K562 (cell line): ENCODE data around the gene GPR3. TPM values are rescaled to one million over a fixed set of nuclear protein-coding genes. Genes with fewer than 3 reads are reported as not detected.

Source experiments
- ARID3A ChIP-seq: IDR thresholded peaks from 2 replicates; pipeline ENCODE4 v1.6.1; 2012; ENCODE audit warnings: low read depth, low read length, improper control_type of control experiment, borderline replicate concordance
- ASH1L ChIP-seq: fragments of 450-650 bp; IDR thresholded peaks from 2 replicates; pipeline ENCODE4 v1.6.1; 2018; ENCODE audit warnings: borderline replicate concordance, mild to moderate bottlenecking, low read depth; ENCODE audit not compliant: partially characterized antibody
- BRF2 ChIP-seq: IDR thresholded peaks from 3 replicates; pipeline ENCODE4 v1.6.1; 2011; ENCODE audit warnings: borderline replicate concordance, mild to moderate bottlenecking; ENCODE audit not compliant: insufficient read length, insufficient read depth
- ELF1 ChIP-seq: fragments of 200-800 bp; sonication (Bioruptor generic); IDR thresholded peaks from 2 replicates; pipeline ENCODE4 v1.6.1; 2016; ENCODE audit warnings: missing genetic modification characterization, missing compliant biosample characterization
- FOXA3 ChIP-seq, 2 experiments: fragments of 450-650 bp in 1 of 2; sonication (generic) in 1 of 2; formaldehyde crosslinking; IDR thresholded peaks in 1 of 2; conservative IDR thresholded peaks in 1 of 2; 2 replicates each; pipeline versions ENCODE4 v1.4.0 to v1.8.0; 2020 to 2022; ENCODE audit warnings: mild to moderate bottlenecking in 2 of 2, missing genetic modification reagents in 1 of 2
- FOXJ3 ChIP-seq: sonication (generic); formaldehyde crosslinking; IDR thresholded peaks from 2 replicates; pipeline ENCODE4 v1.4.0; 2020; ENCODE audit warnings: mild to moderate bottlenecking, missing genetic modification reagents
- GATA2 ChIP-seq: sonication (generic); formaldehyde crosslinking; IDR thresholded peaks from 2 replicates; pipeline ENCODE4 v1.4.0; 2020; ENCODE audit warnings: mild to moderate bottlenecking, missing genetic modification reagents
- GTF2F1 ChIP-seq: IDR thresholded peaks from 2 replicates; pipeline ENCODE4 v1.6.1; 2011; ENCODE audit warnings: low read depth, low read length, improper control_type of control experiment
- MLLT1 ChIP-seq, 2 experiments: fragments of 450-650 bp; IDR thresholded peaks; 2 replicates each; pipeline ENCODE4 v1.6.1; 2016
- NR1H2 ChIP-seq: sonication (generic); formaldehyde crosslinking; IDR thresholded peaks from 2 replicates; pipeline ENCODE4 v1.4.0; 2020; ENCODE audit warnings: mild to moderate bottlenecking, missing genetic modification reagents
- SIN3B ChIP-seq: fragments of 450-650 bp; IDR thresholded peaks from 2 replicates; pipeline ENCODE4 v1.6.1; 2017; ENCODE audit warnings: low read depth, mild to moderate bottlenecking, moderate library complexity
- TOE1 ChIP-seq, 2 experiments: fragments of 450-650 bp in 1 of 2; sonication (generic) in 1 of 2; formaldehyde crosslinking in 1 of 2; IDR thresholded peaks; 2 replicates each; pipeline versions ENCODE4 v1.7.1 to v1.8.0; 2016 to 2022; ENCODE audit warnings: borderline replicate concordance in 2 of 2, mild to moderate bottlenecking in 2 of 2, antibody characterized with exemption in 1 of 2, inconsistent platforms in 1 of 2, low read depth in 1 of 2, missing genetic modification reagents in 1 of 2, moderate library complexity in 1 of 2
- USF2 ChIP-seq: sonication (generic); formaldehyde crosslinking; IDR thresholded peaks from 2 replicates; pipeline ENCODE4 v1.5.0; 2020; ENCODE audit warnings: missing genetic modification reagents
- ZBTB1 ChIP-seq: sonication (generic); formaldehyde crosslinking; IDR thresholded peaks from 2 replicates; pipeline ENCODE4 v1.8.1; 2023; ENCODE audit warnings: missing genetic modification reagents, low read depth, mild to moderate bottlenecking, borderline replicate concordance
- ZBTB8A ChIP-seq: fragments of 450-650 bp; IDR thresholded peaks from 2 replicates; pipeline ENCODE4 v1.6.1; 2018; ENCODE audit warnings: mild to moderate bottlenecking, moderate library complexity; ENCODE audit not compliant: partially characterized antibody
- ZNF143 ChIP-seq: sonication (generic); formaldehyde crosslinking; IDR thresholded peaks from 2 replicates; pipeline ENCODE4 v1.9.0; 2022; ENCODE audit warnings: mild to moderate bottlenecking, missing genetic modification reagents
- ZNF280A ChIP-seq: fragments of 450-650 bp; IDR thresholded peaks from 2 replicates; pipeline ENCODE4 v1.6.1; 2018; ENCODE audit warnings: mild to moderate bottlenecking, low read depth; ENCODE audit not compliant: partially characterized antibody
- ZNF431 ChIP-seq: sonication (generic); formaldehyde crosslinking; IDR thresholded peaks from 2 replicates; pipeline ENCODE4 v1.8.0; 2022; ENCODE audit warnings: mild to moderate bottlenecking, missing genetic modification reagents
- polyA plus RNA-seq, 8 experiments: library from polyadenylated mRNA; depleted of rRNA in 4 of 8; stranded (reverse) in 5 of 8; unstranded in 3 of 8; fragments of >200 nt; fragmentation: Nextera tagmentation in 2 of 8; fragmentation: Illumina TruSeq in 1 of 8; extraction: Ambion mirVana in 2 of 8; extraction: Trizol in 1 of 8; gene quantifications; 2 replicates each; pipeline versions ENCODE4 v1.2.1 to v1.2.3, GENCODE V29; 2011 to 2014; ENCODE audit warnings: inconsistent platforms in 1 of 8, missing spikeins in 1 of 8
- total RNA-seq, 7 experiments: library from RNA; depleted of rRNA in 6 of 7; stranded (reverse); fragments of >200 nt in 6 of 7; fragmentation: Illumina TruSeq in 2 of 7; extraction: Trizol in 2 of 7; gene quantifications; 2 replicates each; pipeline versions ENCODE4 v1.2.1 to v1.2.3, GENCODE V29; 2011 to 2021; ENCODE audit warnings: low replicate concordance in 1 of 7

Gene GPR3
- total and polyA plus RNA-seq, 9 of the 15 experiments (the other 6 are each of a cell fraction or from before 2014, with no cell fraction given) = 0.24 to 11.5 (median 3.7) TPM

DNA sequence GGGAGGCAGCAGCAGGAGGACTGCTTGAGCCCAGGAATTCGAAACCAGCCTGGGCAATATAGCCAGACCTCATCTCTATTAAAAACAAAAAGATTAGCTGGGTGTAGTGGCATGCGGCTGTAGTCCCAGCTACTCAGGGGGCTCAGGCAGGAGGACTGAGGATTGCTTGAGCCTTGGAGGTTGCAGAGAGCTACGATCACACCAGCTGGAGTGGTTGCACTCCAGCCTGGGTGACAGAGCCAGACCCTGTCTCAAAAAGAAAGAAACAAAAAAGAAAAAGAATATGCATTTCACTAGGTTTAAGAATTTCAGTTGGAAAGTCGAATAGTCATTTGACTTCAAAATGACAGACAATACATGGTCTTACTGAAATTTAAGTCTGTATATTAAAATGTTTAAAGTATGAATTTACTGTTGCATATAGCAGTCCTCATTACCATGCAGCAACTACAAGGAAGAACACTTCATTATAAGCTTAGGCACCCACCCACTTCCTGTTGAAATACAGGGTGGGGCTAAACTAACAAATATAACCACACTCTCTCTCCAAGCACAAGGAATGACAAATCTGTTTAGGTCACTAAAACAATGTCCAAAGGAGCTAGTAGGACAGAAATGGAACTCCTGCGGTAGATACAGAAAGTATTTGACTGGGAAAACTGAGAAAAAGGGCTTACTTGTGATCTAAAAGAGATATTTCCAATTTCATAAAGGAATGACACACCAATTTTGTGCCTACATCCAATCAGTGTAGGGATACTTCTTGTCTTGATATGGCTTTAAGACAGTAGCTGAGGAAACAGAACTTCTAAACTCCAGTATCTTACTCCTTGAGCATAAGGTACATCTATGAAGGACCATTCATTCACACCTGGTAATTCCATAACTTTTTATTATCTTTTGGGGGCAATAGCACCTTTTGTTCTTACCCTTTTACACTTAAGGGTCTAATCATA, 44.1 kb downstream of the GPR3 start (continued):
- TF ChIP-seq ARID3A (0 out of 2 replicates have a peak, but pooled peaks have one; percentile 31), SIN3B (no peak), ZNF143 (CRISPR knock-in tag) (no peak), ZNF431 (no peak), ZBTB8A (no peak), NR1H2 (CRISPR knock-in tag) (no peak), ELF1 (tag) (peak; percentile 38; the same call in 1 of the 2 replicates), ASH1L (no peak), GATA2 (CRISPR knock-in tag) (no peak), MLLT1 (IDR thresholded peaks at IDR 0.05) (no peak), GTF2F1 (no peak), ZBTB1 (CRISPR knock-in tag) (no peak), BRF2 (no peak), ZNF280A (no peak), TOE1 (IDR thresholded peaks at IDR 0.05; ENCODE audit: borderline replicate concordance) (no peak), TOE1 (CRISPR knock-in tag; IDR thresholded peaks at IDR 0.05; ENCODE audit: borderline replicate concordance, low read depth) (no peak), USF2 (CRISPR knock-in tag) (no peak), FOXJ3 (CRISPR knock-in tag) (no peak), FOXA3 (CRISPR knock-in tag; conservative IDR thresholded peaks at IDR 0.05 in 1 of 2, IDR thresholded peaks at IDR 0.05 in 1 of 2) (no peak)
